Tibial nerve (tissue), 4 donors: Measurements from ENCODE around the gene PISD. TPM values are rescaled to one million over a fixed set of nuclear protein-coding genes. Genes with fewer than 3 reads are reported as not detected.

Source experiments
- DNase-seq, 2 donors: peaks; one replicate each; pipeline ENCODE4 v3.0.0-alpha.2; 2019; ENCODE audit warnings: low spot score in 2 of 2
- H3K27ac ChIP-seq, 4 donors: fragments of 200-600 bp; sonication (generic) in 3 of 4; one replicate each; pipeline ENCODE4 v1.5.1; 2017 to 2019; ENCODE audit warnings: mild to moderate bottlenecking in 1 of 4
- H3K27me3 ChIP-seq, 2 donors: fragments of 200-600 bp; sonication (generic) in 1 of 2; one replicate each; pipeline versions ENCODE4 v1.5.1 to v1.6.0; 2017 to 2019
- H3K36me3 ChIP-seq, 3 donors: fragments of 200-600 bp; sonication (generic); one replicate each; pipeline ENCODE4 v1.5.1; 2018 to 2019
- H3K4me1 ChIP-seq, 4 donors: fragments of 200-600 bp; sonication (generic) in 3 of 4; one replicate each; pipeline ENCODE4 v1.5.1; 2017 to 2019
- H3K4me3 ChIP-seq, 4 donors: fragments of 200-600 bp; sonication (generic) in 3 of 4; one replicate each; pipeline ENCODE4 v1.5.1; 2017 to 2019; ENCODE audit warnings: mild to moderate bottlenecking in 1 of 4, moderate library complexity in 1 of 4
- H3K9me3 ChIP-seq, 4 donors: fragments of 200-600 bp; sonication (generic) in 3 of 4; one replicate each; pipeline ENCODE4 v1.5.1; 2017 to 2019
- EP300 ChIP-seq, 2 donors: sonication (generic); formaldehyde crosslinking; IDR thresholded peaks; one replicate each; pipeline ENCODE4 v1.6.1; 2017; ENCODE audit warnings: antibody characterized with exemption in 2 of 2, mild to moderate bottlenecking in 1 of 2
- POLR2A ChIP-seq, 2 donors: fragments of 450-650 bp; IDR thresholded peaks; one replicate each; pipeline ENCODE4 v1.6.1; 2017; ENCODE audit warnings: antibody characterized with exemption in 2 of 2, mild to moderate bottlenecking in 2 of 2, moderate library complexity in 2 of 2
- WGBS, 2 donors: methylation state at CpG; one replicate each; pipeline ENCODE4 v1.1.5; 2018; 5-methylcytosine and 5-hydroxymethylcytosine counted together
- total RNA-seq, 4 donors: library from RNA; depleted of rRNA; stranded (reverse); fragments of >200 nt; gene quantifications; one replicate each; pipeline ENCODE4 v1.1.0, GENCODE V29; 2016
- TF ChIP-seq, protein P1 (sequence below), 5 experiments: fragments of 200-600 bp in 3 of 5; fragments of 450-650 bp in 2 of 5; sonication (generic) in 3 of 5; IDR thresholded peaks; one replicate each; pipeline ENCODE4 v1.5.1; 2016 to 2019; ENCODE audit warnings: antibody characterized with exemption in 5 of 5, mild to moderate bottlenecking in 3 of 5, moderate library complexity in 2 of 5

Gene PISD
- total RNA-seq, 4 donors from 2014 or later = 26.9 to 44.7 (median 36.2) TPM

GRCh38 chr22:31605851-31606585 lies 56.0 kb downstream of the PISD start:
- Histone ChIP-seq H3K9me3 (no peaks in the 10 kb centered on the region), H3K36me3 (peaks cover 0 to 89% (median 10%) of the 10 kb centered on the region in 3 donors), H3K4me3 (no peak overlapping the region), H3K27me3 (no peaks in the 10 kb centered on the region), H3K27ac (no peak overlapping the region), H3K4me1 (no peaks in the 10 kb centered on the region)
- DNase-seq = no peak
- WGBS, 2 donors = 94 to 97% methylated on average over 9 of the region's 9 CpGs
- TF ChIP-seq, protein P1, sequence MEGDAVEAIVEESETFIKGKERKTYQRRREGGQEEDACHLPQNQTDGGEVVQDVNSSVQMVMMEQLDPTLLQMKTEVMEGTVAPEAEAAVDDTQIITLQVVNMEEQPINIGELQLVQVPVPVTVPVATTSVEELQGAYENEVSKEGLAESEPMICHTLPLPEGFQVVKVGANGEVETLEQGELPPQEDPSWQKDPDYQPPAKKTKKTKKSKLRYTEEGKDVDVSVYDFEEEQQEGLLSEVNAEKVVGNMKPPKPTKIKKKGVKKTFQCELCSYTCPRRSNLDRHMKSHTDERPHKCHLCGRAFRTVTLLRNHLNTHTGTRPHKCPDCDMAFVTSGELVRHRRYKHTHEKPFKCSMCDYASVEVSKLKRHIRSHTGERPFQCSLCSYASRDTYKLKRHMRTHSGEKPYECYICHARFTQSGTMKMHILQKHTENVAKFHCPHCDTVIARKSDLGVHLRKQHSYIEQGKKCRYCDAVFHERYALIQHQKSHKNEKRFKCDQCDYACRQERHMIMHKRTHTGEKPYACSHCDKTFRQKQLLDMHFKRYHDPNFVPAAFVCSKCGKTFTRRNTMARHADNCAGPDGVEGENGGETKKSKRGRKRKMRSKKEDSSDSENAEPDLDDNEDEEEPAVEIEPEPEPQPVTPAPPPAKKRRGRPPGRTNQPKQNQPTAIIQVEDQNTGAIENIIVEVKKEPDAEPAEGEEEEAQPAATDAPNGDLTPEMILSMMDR (IDR thresholded peaks at IDR 0.05) = no peak
- TF ChIP-seq POLR2A (IDR thresholded peaks at IDR 0.05) = no peak
- no peak for TF ChIP-seq EP300 (IDR thresholded peaks at IDR 0.05)

DNA sequence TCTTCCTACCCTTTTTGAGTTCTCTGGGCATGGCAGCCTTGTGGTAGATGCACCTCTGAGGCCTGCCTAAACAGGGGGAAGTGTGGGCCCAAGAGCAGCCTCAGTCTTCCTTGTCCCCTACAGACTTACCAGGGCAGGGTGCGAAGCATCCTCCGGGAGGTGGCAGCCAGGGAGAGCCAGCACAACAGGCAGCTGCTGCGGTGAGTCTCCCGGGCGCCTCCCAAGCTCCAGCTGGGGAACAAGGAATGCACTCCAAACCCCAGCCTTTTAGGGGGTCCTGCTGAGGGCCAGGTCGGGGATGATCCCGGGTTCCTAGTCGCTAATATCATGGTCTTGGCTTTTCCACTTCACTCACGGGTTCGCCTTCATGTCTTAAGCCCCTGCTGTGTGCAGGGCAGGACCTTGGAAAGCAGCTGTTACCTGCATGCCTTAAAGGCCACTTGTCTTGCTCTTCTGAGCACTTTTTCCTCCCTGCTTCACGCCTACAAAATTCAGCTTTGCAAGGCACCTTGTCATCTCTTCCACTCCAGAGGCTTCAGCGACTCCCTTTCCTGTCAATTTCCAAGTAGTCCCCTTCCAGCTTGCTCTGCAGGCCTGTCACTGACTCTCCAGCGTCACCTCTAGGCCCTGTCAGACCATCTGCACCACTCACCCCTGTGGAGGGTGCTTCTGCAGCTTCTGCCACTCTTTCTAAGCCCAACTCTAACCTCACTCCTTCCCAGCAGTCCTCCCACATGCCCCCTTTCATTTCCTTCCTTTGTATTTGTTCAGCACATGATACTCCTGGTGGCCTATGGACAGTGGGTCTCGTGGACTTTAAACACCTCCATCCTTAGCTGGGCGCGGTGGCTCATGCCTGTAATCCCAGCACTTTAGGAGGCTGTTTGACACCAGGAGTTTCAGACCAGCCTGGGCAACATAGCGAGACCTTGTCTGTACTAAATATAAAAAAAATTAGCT lies 57.0 kb downstream of the PISD start:
- Histone ChIP-seq H3K9me3 (no peaks in the 10 kb centered on the region), H3K27me3 (no peaks in the 10 kb centered on the region), H3K27ac (no peak overlapping the region), H3K4me3 (no peak overlapping the region), H3K4me1 (no peaks in the 10 kb centered on the region), H3K36me3 (peaks cover 0 to 84% (median 10%) of the 10 kb centered on the region in 3 donors)
- TF ChIP-seq POLR2A (IDR thresholded peaks at IDR 0.05) (no peak), EP300 (IDR thresholded peaks at IDR 0.05) (no peak)
- TF ChIP-seq, protein P1 (IDR thresholded peaks at IDR 0.05) = no peak
- no peak for DNase-seq
- WGBS, 2 donors = 85 to 91% methylated on average over 16 to 17 of the region's 17 CpGs

GRCh38 chr22:31604137-31604705 lies 57.8 kb downstream of the PISD start:
- H3K27me3 ChIP-seq = no peaks in the 10 kb centered on the region
- 80 to 89% methylated on average over 14 of the region's 14 CpGs for WGBS, 2 donors
- H3K4me1 ChIP-seq = no peaks in the 10 kb centered on the region
- TF ChIP-seq EP300 (IDR thresholded peaks at IDR 0.05) (no peak), POLR2A (IDR thresholded peaks at IDR 0.05) (no peak)
- TF ChIP-seq, protein P1 (IDR thresholded peaks at IDR 0.05) = no peak
- no peak for DNase-seq
- no peaks in the 10 kb centered on the region for H3K9me3 ChIP-seq
- H3K4me3 ChIP-seq = no peak overlapping the region
- H3K27ac ChIP-seq = no peak overlapping the region
- H3K36me3 ChIP-seq = peaks cover 0 to 76% (median 10%) of the 10 kb centered on the region in 3 donors

DNA sequence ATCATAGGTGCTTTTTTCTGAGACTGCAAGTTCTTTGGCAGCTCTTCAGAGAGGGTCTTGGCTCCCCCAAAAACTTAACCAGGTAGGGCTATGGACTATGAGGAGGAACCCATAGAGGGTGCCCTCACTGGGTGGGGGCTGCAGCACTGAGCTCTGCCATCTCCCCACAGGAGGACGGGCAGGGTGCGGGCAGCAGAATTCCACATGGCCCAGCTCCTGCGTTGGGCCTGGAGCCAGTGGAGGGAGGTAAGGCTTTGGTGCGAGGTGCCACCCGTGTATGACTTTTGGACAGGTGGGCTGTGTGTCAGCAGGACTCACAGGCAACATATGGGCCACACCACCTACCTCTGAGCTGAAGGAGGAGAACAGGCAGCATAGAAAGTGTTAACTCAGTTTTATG lies 58.4 kb downstream of the PISD start:
- H3K36me3 ChIP-seq = peaks cover 0 to 69% (median 10%) of the 10 kb centered on the region in 3 donors
- H3K9me3 ChIP-seq = no peaks in the 10 kb centered on the region
- no peak overlapping the region for H3K27ac ChIP-seq
- H3K4me1 ChIP-seq = no peaks in the 10 kb centered on the region
- H3K27me3 ChIP-seq = no peaks in the 10 kb centered on the region
- no peak for DNase-seq
- TF ChIP-seq POLR2A (IDR thresholded peaks at IDR 0.05) (no peak), EP300 (IDR thresholded peaks at IDR 0.05) (no peak)
- TF ChIP-seq, protein P1 (IDR thresholded peaks at IDR 0.05) = no peak
- H3K4me3 ChIP-seq = no peak overlapping the region
- WGBS, 2 donors = 93 to 95% methylated on average over 5 of the region's 5 CpGs
